BLaER1 treated with 17β-estradiol and CSF1 and Interleukin-3, amounts not matched to agents 10 nM and 100 nM (cell line): ENCODE results near the gene ZBTB21.

Source experiments
- H3K27ac ChIP-seq, 11 experiments: shearing (Covaris generic); formaldehyde crosslinking; 2 replicates each; pipeline ENCODE4 v1.8.1; 2022
- H3K27me3 ChIP-seq, 11 experiments: shearing (Covaris generic); formaldehyde crosslinking; 2 replicates each; pipeline ENCODE4 v1.8.1; 2022
- H3K36me3 ChIP-seq, 11 experiments: shearing (Covaris generic); formaldehyde crosslinking; 2 replicates each; pipeline ENCODE4 v1.8.1; 2022
- H3K4me1 ChIP-seq, 10 experiments: shearing (Covaris generic); formaldehyde crosslinking; 2 replicates each; pipeline ENCODE4 v1.8.1; 2022
- H3K4me2 ChIP-seq, 11 experiments: shearing (Covaris generic); formaldehyde crosslinking; 2 replicates each; pipeline ENCODE4 v1.8.1; 2022
- H3K4me3 ChIP-seq, 10 experiments: shearing (Covaris generic); formaldehyde crosslinking; 2 replicates each; pipeline ENCODE4 v1.8.1; 2022
- H3K9ac ChIP-seq, 11 experiments: shearing (Covaris generic); formaldehyde crosslinking; 2 replicates each; pipeline ENCODE4 v1.8.1; 2022
- H3K9me3 ChIP-seq, 11 experiments: shearing (Covaris generic); formaldehyde crosslinking; replicated peaks in 1 of 11; 2 replicates each; pipeline ENCODE4 v1.8.1; 2022
- H4K20me1 ChIP-seq, 11 experiments: shearing (Covaris generic); formaldehyde crosslinking; 2 replicates each; pipeline ENCODE4 v1.8.1; 2022
- Cebpa-rat ChIP-seq, 11 experiments: shearing (Covaris generic); IDR thresholded peaks; 2 replicates each; pipeline ENCODE4 v1.8.1; 2022

The ZBTB21 gene

DNA sequence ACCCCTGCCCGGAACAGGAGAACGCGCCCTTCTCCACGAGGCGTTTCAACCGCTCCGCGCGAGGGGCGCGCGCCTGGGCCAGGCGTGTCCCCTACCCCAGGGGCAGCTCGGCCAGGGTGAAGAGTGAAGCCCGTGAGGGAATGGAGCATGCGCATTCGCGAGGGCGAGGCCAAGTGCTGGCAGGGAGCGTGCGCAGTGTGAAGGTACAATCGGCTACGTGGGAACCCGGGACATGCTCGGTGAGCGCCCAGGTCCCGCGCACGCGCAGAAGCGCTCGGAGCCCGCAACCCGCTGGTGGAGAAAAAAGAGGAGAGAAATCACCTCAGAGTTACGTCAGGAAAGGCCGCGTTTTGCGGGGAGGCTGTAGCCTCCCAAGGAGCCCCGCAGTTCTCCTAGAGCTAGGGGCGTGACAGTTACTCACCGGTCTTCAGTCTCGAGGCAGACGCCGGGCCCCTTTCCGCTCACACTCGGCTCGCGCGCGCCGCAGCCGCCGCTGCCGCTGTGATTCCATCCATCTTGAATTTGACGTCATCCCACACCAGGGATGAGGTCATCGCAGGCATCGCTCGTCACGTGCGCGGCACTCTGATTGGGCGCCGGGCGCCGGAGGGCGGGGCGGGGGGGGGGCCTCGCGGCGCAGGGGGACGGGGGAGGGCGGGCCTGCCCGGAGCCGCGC is at the start of gene ZBTB21:
ZBTB21 (minus strand) TSS at position 530 of the 676 bp plus-strand sequence. CDS start 16,265 bp downstream, outside the sequence.
- Histone ChIP-seq H4K20me1 (peaks cover 0 to 38% (median 0%) of the 10 kb centered on the region in 11 experiments; a peak in 3 of 22 replicates), H3K27me3 (peaks cover 28 to 51% (median 38%) of the 10 kb centered on the region in 11 experiments), H3K4me3 (peak within 1 kb of the TSS; percentile 79 to 90 (median 86)), H3K27ac (peak within 1 kb of the TSS; percentile 80 to 94 (median 91)), H3K9ac (peak within 1 kb of the TSS; percentile 74 to 94 (median 87)), H3K4me1 (peaks cover 5 to 30% (median 13%) of the 10 kb centered on the region in 10 experiments; a peak in 17 of 20 replicates), H3K9me3 (peaks cover 0 to 7% (median 4%) of the 10 kb centered on the region in 11 experiments; a peak in 8 of 22 replicates), H3K36me3 (peaks cover 0 to 3% (median 0%) of the 10 kb centered on the region in 11 experiments; a peak in 1 of 22 replicates), H3K4me2 (peak within 1 kb of the TSS; percentile 80 to 100 (median 99))
- TF ChIP-seq Cebpa-rat (IDR thresholded peaks at IDR 0.05): no peak

DNA sequence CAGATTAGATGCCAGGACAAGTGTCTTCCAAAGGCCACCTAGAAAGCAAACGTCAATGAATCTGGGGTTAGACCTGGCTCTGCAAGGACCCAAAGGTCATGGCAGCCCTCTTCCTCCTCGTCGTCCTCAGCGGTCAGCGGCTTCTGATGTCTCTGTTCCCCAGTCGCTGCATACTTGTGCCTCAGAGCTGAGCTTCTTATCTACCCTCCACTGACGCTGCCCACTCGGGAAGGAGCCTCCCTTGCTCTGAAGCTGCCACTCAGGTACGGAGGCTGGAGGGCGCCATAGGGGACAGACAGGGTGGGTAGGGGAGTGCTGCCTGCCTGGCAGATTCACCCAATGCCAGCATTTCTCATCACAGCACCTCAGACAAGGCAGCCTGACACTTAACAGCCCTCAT is 49.6 kb upstream of the ZBTB21 start:
- TF ChIP-seq Cebpa-rat (IDR thresholded peaks at IDR 0.05): no peak
- Histone ChIP-seq H3K4me3 (no peak overlapping the region), H3K4me2 (peak overlapping the region in 6 of 11 experiments; percentile 94 to 98 (median 98); a peak in 4 of 22 replicates), H3K4me1 (peaks cover 48 to 68% (median 56%) of the 10 kb centered on the region in 10 experiments), H3K27me3 (0 out of 22 replicates have a peak, but pooled peaks cover 0 to 7% (median 0%) of the 10 kb centered on the region in 11 experiments), H4K20me1 (no peaks in the 10 kb centered on the region), H3K9ac (no peak overlapping the region), H3K27ac (no peak overlapping the region), H3K36me3 (no peaks in the 10 kb centered on the region), H3K9me3 (0 out of 22 replicates have a peak, but pooled peaks cover 0 to 3% (median 0%) of the 10 kb centered on the region in 11 experiments)

DNA sequence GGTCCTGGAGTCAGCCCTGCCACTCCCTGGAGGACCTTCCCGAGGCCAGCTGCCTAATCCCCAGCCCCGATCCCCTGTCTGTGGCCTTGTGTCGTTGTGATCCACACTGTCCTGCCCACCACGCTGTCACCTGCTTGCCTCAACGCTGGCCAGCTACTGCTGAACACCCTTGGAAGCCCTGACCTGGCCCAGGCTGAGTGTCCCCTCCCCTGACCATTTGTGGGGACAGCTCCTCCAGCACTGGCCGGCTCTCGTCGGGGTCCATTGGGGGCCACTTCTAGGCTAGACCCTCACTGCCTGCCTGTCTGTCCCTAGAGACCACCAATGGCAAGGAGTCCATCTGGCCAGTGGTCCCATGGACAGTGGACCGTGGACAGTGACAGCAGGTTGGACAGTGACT is 49.0 kb upstream of the ZBTB21 start:
- Histone ChIP-seq H3K27ac (no peak overlapping the region; a peak in 1 of 22 replicates), H3K36me3 (no peaks in the 10 kb centered on the region), H3K9me3 (peaks cover 0 to 9% (median 3%) of the 10 kb centered on the region in 11 experiments; a peak in 8 of 22 replicates), H3K4me2 (peak overlapping the region in 1 of 11 experiments; percentile 68; a peak in 1 of 22 replicates), H3K27me3 (0 out of 22 replicates have a peak, but pooled peaks cover 0 to 7% (median 0%) of the 10 kb centered on the region in 11 experiments), H3K9ac (no peak overlapping the region), H3K4me3 (no peak overlapping the region), H3K4me1 (peaks cover 42 to 64% (median 51%) of the 10 kb centered on the region in 10 experiments), H4K20me1 (no peaks in the 10 kb centered on the region)
- TF ChIP-seq Cebpa-rat (IDR thresholded peaks at IDR 0.05): no peak

DNA sequence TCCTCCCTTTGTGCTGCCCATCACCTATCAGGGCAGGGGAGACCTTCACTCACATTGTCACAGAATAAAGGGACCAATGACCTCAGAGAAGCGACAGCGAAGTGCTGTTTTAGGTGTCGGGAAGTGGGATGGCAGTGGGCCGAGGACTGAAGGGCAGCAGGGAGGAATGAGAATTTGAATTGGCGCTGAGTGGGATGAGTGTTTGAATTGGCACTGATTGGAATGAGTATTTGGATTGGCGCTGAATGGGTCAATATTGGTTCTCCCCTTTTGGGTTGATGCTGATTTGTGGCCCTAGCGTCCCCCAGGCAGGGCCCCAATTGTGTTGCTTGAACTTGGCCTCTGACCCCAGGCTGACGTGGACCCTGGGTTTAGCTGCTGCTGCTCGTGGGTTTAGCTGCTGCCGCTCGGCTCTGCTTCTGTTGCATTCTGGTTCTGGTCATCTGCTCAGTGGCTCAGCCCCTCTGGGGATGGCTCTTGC is 48.5 kb upstream of the ZBTB21 start:
- peak overlapping the region in 2 of 11 experiments; percentile 18 to 39; a peak in 3 of 22 replicates for H3K27ac ChIP-seq
- H3K36me3 ChIP-seq: no peaks in the 10 kb centered on the region
- 0 out of 22 replicates have a peak, but pooled peaks cover 0 to 7% (median 0%) of the 10 kb centered on the region in 11 experiments for H3K27me3 ChIP-seq
- H3K4me2 ChIP-seq: peak overlapping the region in 4 of 11 experiments; percentile 4 to 68 (median 22); a peak in 4 of 22 replicates
- peaks cover 37 to 60% (median 46%) of the 10 kb centered on the region in 10 experiments for H3K4me1 ChIP-seq
- no peaks in the 10 kb centered on the region for H4K20me1 ChIP-seq
- no peak overlapping the region for H3K4me3 ChIP-seq
- H3K9me3 ChIP-seq: peaks cover 1 to 13% (median 8%) of the 10 kb centered on the region in 11 experiments; a peak in 15 of 22 replicates
- TF ChIP-seq Cebpa-rat (IDR thresholded peaks at IDR 0.05): no peak
- H3K9ac ChIP-seq: 0 out of 22 replicates have a peak overlapping the region, but pooled peaks of 1 of the 11 experiments have one; percentile 35

DNA sequence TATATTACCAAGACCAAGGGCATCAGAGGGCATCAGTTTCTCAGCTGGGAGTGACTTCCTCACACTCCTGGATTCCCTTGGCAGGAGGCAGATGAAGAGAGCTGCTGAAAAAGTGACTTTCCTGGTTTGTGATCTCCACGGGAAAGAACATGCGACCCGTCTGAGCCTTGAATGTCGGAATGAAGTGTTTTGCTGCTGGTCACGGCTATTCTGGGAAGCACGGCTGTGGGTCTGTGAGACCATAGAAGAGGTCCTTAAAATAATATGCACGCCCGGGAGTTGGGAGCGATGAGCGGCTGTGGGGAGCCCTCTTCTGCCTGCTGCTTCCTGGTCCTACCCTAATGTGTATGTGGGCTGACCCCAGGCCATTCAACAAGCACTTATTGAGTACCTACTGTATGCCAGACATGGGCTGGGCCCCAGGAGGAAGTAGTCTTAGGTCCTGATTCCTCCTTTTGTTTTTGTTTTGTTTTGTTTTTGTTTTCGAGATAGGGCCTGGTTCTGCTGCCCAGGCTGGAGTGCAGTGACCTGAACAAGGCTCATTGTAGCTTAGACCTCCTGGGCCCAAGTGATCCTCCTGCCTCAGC is 47.8 kb upstream of the ZBTB21 start:
- peak overlapping the region in 4 of 11 experiments; percentile 4 to 68 (median 22); a peak in 4 of 22 replicates for H3K4me2 ChIP-seq
- H3K4me1 ChIP-seq: peaks cover 30 to 52% (median 39%) of the 10 kb centered on the region in 10 experiments
- H3K9ac ChIP-seq: 0 out of 22 replicates have a peak overlapping the region, but pooled peaks of 1 of the 11 experiments have one; percentile 35
- H3K27ac ChIP-seq: peak overlapping the region in 2 of 11 experiments; percentile 18 to 39; a peak in 3 of 22 replicates
- no peaks in the 10 kb centered on the region for H4K20me1 ChIP-seq
- H3K9me3 ChIP-seq: peaks cover 6 to 21% (median 14%) of the 10 kb centered on the region in 11 experiments; a peak in 19 of 22 replicates
- H3K36me3 ChIP-seq: no peaks in the 10 kb centered on the region
- H3K4me3 ChIP-seq: no peak overlapping the region
- peaks cover 0 to 9% (median 0%) of the 10 kb centered on the region in 11 experiments; a peak in 2 of 22 replicates for H3K27me3 ChIP-seq
- TF ChIP-seq Cebpa-rat (IDR thresholded peaks at IDR 0.05): no peak

DNA sequence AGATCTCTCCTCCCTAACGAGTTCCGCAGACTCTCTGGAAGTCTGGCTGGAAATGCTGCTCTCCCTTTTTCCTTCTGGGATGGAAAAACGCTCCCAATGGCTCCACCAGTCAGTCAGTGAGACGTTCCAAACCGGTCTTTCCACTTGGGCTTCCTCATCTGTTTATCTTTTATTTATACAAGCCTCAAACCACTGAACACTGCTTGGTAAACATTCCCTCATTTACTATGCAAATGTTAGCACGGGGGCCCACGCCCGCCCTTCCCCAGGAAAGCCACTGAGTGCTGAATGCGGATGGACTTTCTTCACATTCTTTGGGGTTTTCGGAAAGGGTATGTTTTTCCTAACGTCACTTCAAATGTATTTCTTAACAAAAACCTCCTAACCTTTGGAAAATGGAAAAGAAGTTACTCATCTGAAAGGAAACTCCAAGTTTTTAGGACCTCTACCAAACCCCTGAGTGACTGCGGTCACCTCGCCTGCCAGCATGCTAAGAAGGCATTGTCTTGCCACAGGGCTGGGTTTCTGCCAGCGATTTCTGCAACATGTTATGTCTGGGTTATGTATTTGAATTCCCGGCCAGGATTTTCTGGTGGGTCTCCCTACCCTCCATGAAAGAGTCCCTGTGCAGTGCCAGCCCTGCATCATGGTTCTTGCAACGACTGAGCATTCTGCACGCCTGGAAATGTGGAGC is 47.0 kb upstream of the ZBTB21 start:
- H3K27ac ChIP-seq: no peak overlapping the region
- H3K4me3 ChIP-seq: no peak overlapping the region
- TF ChIP-seq Cebpa-rat (IDR thresholded peaks at IDR 0.05): no peak
- H3K9me3 ChIP-seq: peaks cover 6 to 23% (median 14%) of the 10 kb centered on the region in 11 experiments; a peak in 19 of 22 replicates
- no peaks in the 10 kb centered on the region for H4K20me1 ChIP-seq
- no peak overlapping the region for H3K9ac ChIP-seq
- no peak overlapping the region; a peak in 1 of 22 replicates for H3K4me2 ChIP-seq
- no peaks in the 10 kb centered on the region for H3K36me3 ChIP-seq
- H3K4me1 ChIP-seq: peaks cover 23 to 44% (median 33%) of the 10 kb centered on the region in 10 experiments
- H3K27me3 ChIP-seq: peaks cover 0 to 12% (median 0%) of the 10 kb centered on the region in 11 experiments; a peak in 4 of 22 replicates

DNA sequence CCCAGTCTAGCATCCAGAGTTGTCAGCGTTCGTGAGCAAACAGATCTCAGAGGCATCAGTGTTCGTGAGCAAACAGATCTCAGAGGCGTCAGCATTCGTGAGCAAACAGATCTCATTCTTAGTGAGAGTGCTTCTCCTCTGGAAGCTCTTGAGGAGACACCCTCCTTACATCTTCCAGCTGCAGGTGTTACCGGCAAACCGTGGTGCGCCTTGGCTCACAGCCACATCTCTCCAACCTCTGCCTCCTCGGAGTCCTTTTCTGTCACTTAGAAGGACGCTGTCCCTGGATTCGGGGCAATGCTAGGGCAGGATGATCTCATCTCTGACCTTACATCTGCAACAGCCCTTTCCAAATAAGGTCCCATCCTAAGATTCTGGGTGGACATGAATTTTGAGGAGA is 46.3 kb upstream of the ZBTB21 start:
- Histone ChIP-seq H3K9me3 (peaks cover 6 to 23% (median 14%) of the 10 kb centered on the region in 11 experiments; a peak in 19 of 22 replicates), H3K4me3 (no peak overlapping the region), H3K4me2 (no peak overlapping the region), H3K27me3 (peaks cover 0 to 15% (median under 1%) of the 10 kb centered on the region in 11 experiments; a peak in 6 of 22 replicates), H3K27ac (no peak overlapping the region), H3K4me1 (peaks cover 23 to 44% (median 33%) of the 10 kb centered on the region in 10 experiments), H4K20me1 (peaks cover 0 to 2% (median 0%) of the 10 kb centered on the region in 11 experiments; a peak in 2 of 22 replicates), H3K36me3 (no peaks in the 10 kb centered on the region), H3K9ac (no peak overlapping the region)
- TF ChIP-seq Cebpa-rat (IDR thresholded peaks at IDR 0.05): no peak

DNA sequence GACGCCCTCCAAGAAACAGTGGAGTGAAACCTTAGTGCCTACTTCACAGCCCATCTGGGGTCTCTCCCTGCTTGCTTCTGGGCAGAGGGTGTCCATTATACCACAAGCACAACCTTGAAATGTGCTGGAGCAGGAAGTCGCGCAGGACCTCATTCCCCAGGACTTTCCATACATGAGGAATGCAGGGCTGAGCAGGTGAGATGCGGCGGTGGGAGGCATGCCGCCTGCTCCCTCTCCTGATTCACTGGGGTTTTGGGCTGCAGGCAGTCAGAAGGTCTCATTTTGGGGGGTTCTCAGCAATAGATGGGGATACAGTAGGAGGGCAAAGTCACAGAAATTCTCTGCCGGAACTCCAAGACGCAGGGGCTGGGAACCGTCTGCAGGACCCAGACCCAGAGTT is 45.3 kb upstream of the ZBTB21 start:
- Histone ChIP-seq H3K27me3 (peaks cover 0 to 15% (median 5%) of the 10 kb centered on the region in 11 experiments; a peak in 9 of 22 replicates), H3K4me3 (no peak overlapping the region), H4K20me1 (peaks cover 0 to 4% (median 0%) of the 10 kb centered on the region in 11 experiments; a peak in 2 of 22 replicates), H3K9ac (no peak overlapping the region), H3K27ac (no peak overlapping the region), H3K9me3 (peaks cover 6 to 23% (median 14%) of the 10 kb centered on the region in 11 experiments; a peak in 19 of 22 replicates), H3K36me3 (no peaks in the 10 kb centered on the region), H3K4me2 (no peak overlapping the region), H3K4me1 (peaks cover 17 to 37% (median 27%) of the 10 kb centered on the region in 10 experiments)
- TF ChIP-seq Cebpa-rat (IDR thresholded peaks at IDR 0.05): no peak
